Jurkat, Clone E6-1 (cell line): ENCODE results near the gene CD46.
A peak's percentile ranks its signal among the peaks of the same experiment; 100 is the strongest.

ENCODE experiments used
- DNase-seq: peaks from one replicate; pipeline ENCODE4 v3.0.0-alpha.2; 2011; ENCODE audit warnings: low read depth, low spot score
- H3K4me3 ChIP-seq: 2 replicates; pipeline ENCODE4 v1.5.1; 2011; ENCODE audit warnings: mild to moderate bottlenecking, low read length, control low read depth, moderate library complexity

CD46 gene

GRCh38 chr1:207789792-207790787, 38.2 kb downstream of the CD46 start:
- no peak for DNase-seq
- H3K4me3 ChIP-seq = no peak overlapping the region

GRCh38 chr1:207791290-207791689, 39.4 kb downstream of the CD46 start:
- no peak overlapping the region for H3K4me3 ChIP-seq
- DNase-seq = no peak

- no peak for DNase-seq
- no peak overlapping the region for H3K4me3 ChIP-seq
Measured at GRCh38 chr1:207793327-207793726, 41.5 kb downstream of the CD46 start.

GRCh38 chr1:207794861-207795260, 43.0 kb downstream of the CD46 start:
- H3K4me3 ChIP-seq = no peak overlapping the region
- DNase-seq = no peak

GRCh38 chr1:207797229-207797973, 45.5 kb downstream of the CD46 start:
- H3K4me3 ChIP-seq = no peak overlapping the region
- peak; percentile 72 for DNase-seq

- peak; percentile 56 for DNase-seq
- no peak overlapping the region for H3K4me3 ChIP-seq
Measured at GRCh38 chr1:207798847-207799246, 47.0 kb downstream of the CD46 start.

- H3K4me3 ChIP-seq = no peak overlapping the region
- DNase-seq = peak; percentile 69
Measured at GRCh38 chr1:207799989-207800648, 48.3 kb downstream of the CD46 start.

GRCh38 chr1:207801819-207802218, 50.0 kb downstream of the CD46 start:
- H3K4me3 ChIP-seq = no peak overlapping the region
- DNase-seq = no peak

- no peak overlapping the region for H3K4me3 ChIP-seq
- no peak for DNase-seq
Measured at GRCh38 chr1:207803678-207804077, 51.8 kb downstream of the CD46 start.

- H3K4me3 ChIP-seq = no peak overlapping the region
- no peak for DNase-seq
Measured at GRCh38 chr1:207804721-207805468, 53.0 kb downstream of the CD46 start.

GRCh38 chr1:207805841-207806421, 54.1 kb downstream of the CD46 start:
- DNase-seq = no peak

GRCh38 chr1:207806531-207807325, 54.9 kb downstream of the CD46 start:
- no peak for DNase-seq
- no peak overlapping the region for H3K4me3 ChIP-seq

More at GRCh38 chr1:207805841-207806421, 54.1 kb downstream of the CD46 start:
- no peak overlapping the region for H3K4me3 ChIP-seq

GRCh38 chr1:207807326-207807689, 55.5 kb downstream of the CD46 start:
- no peak overlapping the region for H3K4me3 ChIP-seq
- no peak for DNase-seq

GRCh38 chr1:207807690-207808321, 56.0 kb downstream of the CD46 start:
- no peak for DNase-seq
- no peak overlapping the region for H3K4me3 ChIP-seq

GRCh38 chr1:207808322-207808705, 56.5 kb downstream of the CD46 start:
- no peak for DNase-seq

GRCh38 chr1:207808911-207809555, 57.2 kb downstream of the CD46 start:
- no peak overlapping the region for H3K4me3 ChIP-seq
- no peak for DNase-seq

More at GRCh38 chr1:207808322-207808705, 56.5 kb downstream of the CD46 start:
- no peak overlapping the region for H3K4me3 ChIP-seq

GRCh38 chr1:207810173-207810572, 58.3 kb downstream of the CD46 start:
- no peak for DNase-seq
- no peak overlapping the region for H3K4me3 ChIP-seq
